ENCODE measurements around the gene SEC24B. TPM values are rescaled to one million over a fixed set of nuclear protein-coding genes. Genes with fewer than 3 reads are reported as not detected.
"Not testable (repeated sequence)": the region's sequence is repeated elsewhere in the genome, so short reads cannot be mapped to it uniquely, and the experiment has no call there.

Gene SEC24B
- total and polyA plus RNA-seq, 4 donors, result 7.3 to 40.8 (median 24.7) TPM

GRCh38 chr4:109440948-109441347 lies 7.3 kb downstream of the SEC24B start:
- DNase-seq, result no peak
- 13 to 16% methylated on average over 4 of the region's 4 CpGs for WGBS, 2 donors
- Histone ChIP-seq H3K27ac (ENCODE audit: low read depth in 1 of 2, low read length in 2 of 2) (no peak overlapping the region), H3K36me3 (ENCODE audit: control insufficient read depth in 1 of 2, insufficient read depth in 2 of 2, low read length in 1 of 2) (no peaks in the 10 kb centered on the region), H3K9me3 (ENCODE audit: control insufficient read depth, low read length) (no peaks in the 10 kb centered on the region), H3K4me3 (ENCODE audit: low read length in 2 of 2) (no peak overlapping the region), H3K4me1 (ENCODE audit: control insufficient read depth in 1 of 2, insufficient read depth in 2 of 2, low read length in 2 of 2) (peaks cover 2 to 11% of the 10 kb centered on the region in 2 donors), H3K27me3 (ENCODE audit: control insufficient read depth in 1 of 2, insufficient read depth in 2 of 2, low read length in 1 of 2) (no peaks in the 10 kb centered on the region)
- intact Hi-C loops (cut with DNase I), result loop anchor here in 1 of 2 donors (10.0 kb wide), 1 partner anchor 64 kb away; no protein-coding TSS in a partner anchor
- peak; percentile 52 for ATAC-seq (ENCODE audit: low FRiP score)

GRCh38 chr4:109441862-109442458 lies 8.3 kb downstream of the SEC24B start:
- intact Hi-C loops (cut with DNase I), result loop anchor here in 1 of 2 donors (10.0 kb wide), 1 partner anchor 63 kb away; no protein-coding TSS in a partner anchor
- no peaks in the 10 kb centered on the region for H3K9me3 ChIP-seq (ENCODE audit: control insufficient read depth, low read length)
- no peak for ATAC-seq (ENCODE audit: low FRiP score)
- H3K4me3 ChIP-seq (ENCODE audit: low read length in 2 of 2), result no peak overlapping the region
- DNase-seq, result no peak
- H3K27ac ChIP-seq (ENCODE audit: low read depth in 1 of 2, low read length in 2 of 2), result no peak overlapping the region
- 86 to 89% methylated on average over 2 of the region's 2 CpGs for WGBS, 2 donors
- H3K4me1 ChIP-seq (ENCODE audit: control insufficient read depth in 1 of 2, insufficient read depth in 2 of 2, low read length in 2 of 2), result peaks cover 2 to 8% of the 10 kb centered on the region in 2 donors
- no peaks in the 10 kb centered on the region for H3K27me3 ChIP-seq (ENCODE audit: control insufficient read depth in 1 of 2, insufficient read depth in 2 of 2, low read length in 1 of 2)
- no peaks in the 10 kb centered on the region for H3K36me3 ChIP-seq (ENCODE audit: control insufficient read depth in 1 of 2, insufficient read depth in 2 of 2, low read length in 1 of 2)

- Histone ChIP-seq H3K4me1 (ENCODE audit: control insufficient read depth in 1 of 2, insufficient read depth in 2 of 2, low read length in 2 of 2) (peaks cover 2 to 6% of the 10 kb centered on the region in 2 donors), H3K9me3 (ENCODE audit: control insufficient read depth, low read length) (no peaks in the 10 kb centered on the region), H3K27me3 (ENCODE audit: control insufficient read depth in 1 of 2, insufficient read depth in 2 of 2, low read length in 1 of 2) (no peaks in the 10 kb centered on the region), H3K36me3 (ENCODE audit: control insufficient read depth in 1 of 2, insufficient read depth in 2 of 2, low read length in 1 of 2) (peaks cover 0 to 2% of the 10 kb centered on the region in 2 donors), H3K4me3 (ENCODE audit: low read length in 2 of 2) (no peak overlapping the region), H3K27ac (ENCODE audit: low read depth in 1 of 2, low read length in 2 of 2) (no peak overlapping the region)
- ATAC-seq (ENCODE audit: low FRiP score) (no peak), DNase-seq (no peak)
- WGBS, 2 donors, result 77 to 84% methylated on average over 2 of the region's 2 CpGs
- intact Hi-C loops (cut with DNase I), result loop anchor here in 1 of 2 donors (10.0 kb wide), 1 partner anchor 60 kb away; no protein-coding TSS in a partner anchor
Measured at GRCh38 chr4:109444182-109444844, 10.7 kb downstream of the SEC24B start.

GRCh38 chr4:109447278-109447677 lies 13.7 kb downstream of the SEC24B start:
- intact Hi-C loops (cut with DNase I), result loop anchor here in 1 of 2 donors (10.0 kb wide), 1 partner anchor 58 kb away; no protein-coding TSS in a partner anchor
- ATAC-seq (ENCODE audit: low FRiP score) (no peak), DNase-seq (no peak)
- H3K36me3 ChIP-seq (ENCODE audit: control insufficient read depth in 1 of 2, insufficient read depth in 2 of 2, low read length in 1 of 2), result peaks cover 0 to 2% of the 10 kb centered on the region in 2 donors
- no peaks in the 10 kb centered on the region for H3K27me3 ChIP-seq (ENCODE audit: control insufficient read depth in 1 of 2, insufficient read depth in 2 of 2, low read length in 1 of 2)
- peaks cover 0 to 2% of the 10 kb centered on the region in 2 donors for H3K4me1 ChIP-seq (ENCODE audit: control insufficient read depth in 1 of 2, insufficient read depth in 2 of 2, low read length in 2 of 2)
- H3K4me3 ChIP-seq (ENCODE audit: low read length in 2 of 2), result no peak overlapping the region
- no peaks in the 10 kb centered on the region for H3K9me3 ChIP-seq (ENCODE audit: control insufficient read depth, low read length)
- H3K27ac ChIP-seq (ENCODE audit: low read depth in 1 of 2, low read length in 2 of 2), result no peak overlapping the region

- Histone ChIP-seq H3K4me3 (ENCODE audit: low read length in 2 of 2) (no peak overlapping the region), H3K9me3 (ENCODE audit: control insufficient read depth, low read length) (no peaks in the 10 kb centered on the region), H3K36me3 (ENCODE audit: control insufficient read depth in 1 of 2, insufficient read depth in 2 of 2, low read length in 1 of 2) (peaks cover 0 to 2% of the 10 kb centered on the region in 2 donors), H3K27ac (ENCODE audit: low read depth in 1 of 2, low read length in 2 of 2) (no peak overlapping the region), H3K27me3 (ENCODE audit: control insufficient read depth in 1 of 2, insufficient read depth in 2 of 2, low read length in 1 of 2) (no peaks in the 10 kb centered on the region), H3K4me1 (ENCODE audit: control insufficient read depth in 1 of 2, insufficient read depth in 2 of 2, low read length in 2 of 2) (peaks cover 0 to 1% of the 10 kb centered on the region in 2 donors)
- 95% methylated on average over 3 of the region's 3 CpGs for WGBS, 2 donors
- DNase-seq (no peak), ATAC-seq (ENCODE audit: low FRiP score) (no peak)
- intact Hi-C loops (cut with DNase I), result no loop called here
Measured at GRCh38 chr4:109451544-109452273, 18.1 kb downstream of the SEC24B start.

GRCh38 chr4:109453110-109453509 lies 19.5 kb downstream of the SEC24B start:
- DNase-seq; H3K9me3 ChIP-seq (ENCODE audit: control insufficient read depth, low read length); H3K27ac ChIP-seq (ENCODE audit: low read depth in 1 of 2, low read length in 2 of 2); H3K36me3 ChIP-seq (ENCODE audit: control insufficient read depth in 1 of 2, insufficient read depth in 2 of 2, low read length in 1 of 2); H3K4me1 ChIP-seq (ENCODE audit: control insufficient read depth in 1 of 2, insufficient read depth in 2 of 2, low read length in 2 of 2); H3K27me3 ChIP-seq (ENCODE audit: control insufficient read depth in 1 of 2, insufficient read depth in 2 of 2, low read length in 1 of 2); intact Hi-C loops (cut with DNase I); ATAC-seq (ENCODE audit: low FRiP score); H3K4me3 ChIP-seq (ENCODE audit: low read length in 2 of 2): not testable (repeated sequence)
- WGBS, 2 donors, result 94 to 97% methylated on average over 3 of the region's 3 CpGs

- H3K4me3 ChIP-seq (ENCODE audit: low read length in 2 of 2), result no peak overlapping the region
- no peaks in the 10 kb centered on the region for H3K9me3 ChIP-seq (ENCODE audit: control insufficient read depth, low read length)
- intact Hi-C loops (cut with DNase I), result no loop called here
- H3K27ac ChIP-seq (ENCODE audit: low read depth in 1 of 2, low read length in 2 of 2), result no peak overlapping the region
- ATAC-seq (ENCODE audit: low FRiP score), result no peak
- WGBS, 2 donors, result 49% methylated on average over 3 of the region's 3 CpGs
- H3K4me1 ChIP-seq (ENCODE audit: control insufficient read depth in 1 of 2, insufficient read depth in 2 of 2, low read length in 2 of 2), result peaks cover 0 to 2% of the 10 kb centered on the region in 2 donors
- DNase-seq, result no peak
- H3K27me3 ChIP-seq (ENCODE audit: control insufficient read depth in 1 of 2, insufficient read depth in 2 of 2, low read length in 1 of 2), result no peaks in the 10 kb centered on the region
- H3K36me3 ChIP-seq (ENCODE audit: control insufficient read depth in 1 of 2, insufficient read depth in 2 of 2, low read length in 1 of 2), result peaks cover 0 to 2% of the 10 kb centered on the region in 2 donors
Measured at GRCh38 chr4:109462297-109462696, 28.7 kb downstream of the SEC24B start.

GRCh38 chr4:109462802-109463201 lies 29.2 kb downstream of the SEC24B start:
- intact Hi-C loops (cut with DNase I), result no loop called here
- Histone ChIP-seq H3K36me3 (ENCODE audit: control insufficient read depth in 1 of 2, insufficient read depth in 2 of 2, low read length in 1 of 2) (peaks cover 0 to 2% of the 10 kb centered on the region in 2 donors), H3K27me3 (ENCODE audit: control insufficient read depth in 1 of 2, insufficient read depth in 2 of 2, low read length in 1 of 2) (no peaks in the 10 kb centered on the region), H3K9me3 (ENCODE audit: control insufficient read depth, low read length) (no peaks in the 10 kb centered on the region), H3K27ac (ENCODE audit: low read depth in 1 of 2, low read length in 2 of 2) (no peak overlapping the region), H3K4me3 (ENCODE audit: low read length in 2 of 2) (no peak overlapping the region), H3K4me1 (ENCODE audit: control insufficient read depth in 1 of 2, insufficient read depth in 2 of 2, low read length in 2 of 2) (peaks cover 0 to 2% of the 10 kb centered on the region in 2 donors)
- 95 to 96% methylated on average over 1 of the region's 1 CpG for WGBS, 2 donors
- ATAC-seq (ENCODE audit: low FRiP score) (no peak), DNase-seq (no peak)
